Caco-2 (cell line): ENCODE results near the gene RPS18. TPM values are rescaled to one million over a fixed set of nuclear protein-coding genes. Genes with fewer than 3 reads are reported as not detected.
"Not testable (repeated sequence)": the region's sequence is repeated elsewhere in the genome, so short reads cannot be mapped to it uniquely, and the experiment has no call there.

ENCODE experiments used
- BruUV-seq: library from RNA; stranded (reverse); fragments of 400-500 nt; replicated peaks from 2 replicates; lab custom pipeline; 2021; lab: Mats Ljungman, UMichigan
- CTCF ChIA-PET: fragments of 300-600 bp; sonication (Branson Sonifier 250); formaldehyde crosslinking; loops from one replicate; lab custom pipeline; 2022; ENCODE audit warnings: antibody characterized with exemption; lab: Charles Lee
- POLR2A ChIA-PET: fragments of 300-600 bp; sonication (Branson Sonifier 250); formaldehyde crosslinking; loops from one replicate; lab custom pipeline; 2022; ENCODE audit warnings: antibody characterized with exemption; lab: Charles Lee
- DNase-seq, 2 experiments: peaks; one replicate each; pipeline versions ENCODE4 v3.0.0 to v3.0.0-alpha.2; 2020 to 2022
- H3K27me3 ChIP-seq: replicated peaks from 2 replicates; pipeline ENCODE4 v1.6.0; 2011; ENCODE audit warnings: low read length; ENCODE audit not compliant: control insufficient read depth, insufficient read depth
- H3K36me3 ChIP-seq: 2 replicates; pipeline ENCODE4 v1.5.1; 2011; ENCODE audit warnings: low read length; ENCODE audit not compliant: control insufficient read depth, insufficient read depth
- H3K4me1 ChIP-seq: fragments of 250-450 bp; sonication (Bioruptor Pico); 2 replicates; pipeline ENCODE4 v1.5.1; 2020; ENCODE audit warnings: mild to moderate bottlenecking
- H3K4me3 ChIP-seq: 2 replicates; pipeline ENCODE4 v1.5.1; 2011; ENCODE audit warnings: low read depth, mild to moderate bottlenecking, control low read depth, low read length
- H3K9me3 ChIP-seq: fragments of 250-450 bp; sonication (Bioruptor Pico); 2 replicates; pipeline ENCODE4 v1.5.1; 2020; ENCODE audit warnings: mild to moderate bottlenecking, moderate library complexity
- H3K27ac Mint-ChIP-seq: one replicate; pipeline ENCODE4 v1.8.0; 2022; ENCODE audit warnings: mixed read lengths; ENCODE audit not compliant: unreplicated experiment
- H3K27me3 Mint-ChIP-seq: one replicate; pipeline ENCODE4 v1.8.0; 2022; ENCODE audit warnings: mixed read lengths; ENCODE audit not compliant: insufficient read depth, unreplicated experiment
- H3K36me3 Mint-ChIP-seq: one replicate; pipeline ENCODE4 v1.8.0; 2022; ENCODE audit warnings: mild to moderate bottlenecking, mixed read lengths; ENCODE audit not compliant: insufficient read depth, unreplicated experiment
- H3K4me1 Mint-ChIP-seq: one replicate; pipeline ENCODE4 v1.8.0; 2022; ENCODE audit warnings: low read depth, mixed read lengths; ENCODE audit not compliant: unreplicated experiment
- H3K4me3 Mint-ChIP-seq: one replicate; pipeline ENCODE4 v1.8.0; 2022; ENCODE audit warnings: mild to moderate bottlenecking, moderate library complexity, mixed read lengths; ENCODE audit not compliant: unreplicated experiment
- H3K9me3 Mint-ChIP-seq: one replicate; pipeline ENCODE4 v1.8.0; 2022; ENCODE audit warnings: mixed read lengths; ENCODE audit not compliant: unreplicated experiment
- CTCF ChIP-seq, 2 experiments: fragments of 200-600 bp in 1 of 2; IDR thresholded peaks; 1 replicate in 1 of 2; 2 replicates in 1 of 2; pipeline versions ENCODE4 v1.5.1 to v1.8.0; 2011 to 2022; ENCODE audit warnings: antibody characterized with exemption in 1 of 2, control low read depth in 1 of 2, inconsistent platforms in 1 of 2, low read depth in 1 of 2, low read length in 1 of 2, mild to moderate bottlenecking in 1 of 2, moderate library complexity in 1 of 2; ENCODE audit not compliant: insufficient read depth in 1 of 2, severe bottlenecking in 1 of 2, unreplicated experiment in 1 of 2
- intact Hi-C: fragments of 100-400 bp; cut with micrococcal nuclease; formaldehyde crosslinking; loops from one replicate; pipeline ENCODE4 v1.10.0; 2022; ENCODE audit not compliant: unreplicated experiment
- total RNA-seq: library from RNA; stranded (reverse); gene quantifications from 2 replicates; pipeline ENCODE4 v1.2.3, GENCODE V29; 2022

The RPS18 gene
- total RNA-seq, 1 experiment from 2014 or later = 2,340 TPM

GRCh38 chr6:33252759-33253158, 19.1 kb upstream of the RPS18 start:
- Mint-ChIP-seq H3K27ac (no peak overlapping the region), H3K27me3 (no peaks in the 10 kb centered on the region), H3K4me1 (peaks cover 10% of the 10 kb centered on the region), H3K9me3 (no peaks in the 10 kb centered on the region), H3K36me3 (peaks cover 37% of the 10 kb centered on the region), H3K4me3 (no peak overlapping the region)
- no peaks in the 10 kb centered on the region for H3K9me3 ChIP-seq
- BruUV-seq = no TSS peak
- CTCF ChIA-PET = no interaction called here
- DNase-seq = no peak
- POLR2A ChIA-PET = no interaction called here
- no peaks in the 10 kb centered on the region for H3K27me3 ChIP-seq
- H3K4me1 ChIP-seq = peaks cover 5% of the 10 kb centered on the region; the same call in 1 of the 2 replicates
- H3K4me3 ChIP-seq = no peak overlapping the region
- H3K36me3 ChIP-seq = no peaks in the 10 kb centered on the region
- no peak for TF ChIP-seq CTCF (IDR thresholded peaks at IDR 0.05; ENCODE audit: insufficient read depth in 1 of 2, low read depth in 1 of 2, low read length in 1 of 2, severe bottlenecking in 1 of 2, unreplicated experiment in 1 of 2)
- intact Hi-C loops = no loop called here

GRCh38 chr6:33254591-33254990, 17.3 kb upstream of the RPS18 start:
- no peaks in the 10 kb centered on the region for H3K9me3 Mint-ChIP-seq
- intact Hi-C loops = no loop called here
- CTCF ChIA-PET = interaction anchor here (0.5 kb wide), 1 partner anchor 83 kb away, joined by 3 read pairs; no protein-coding TSS in a partner anchor
- no peaks in the 10 kb centered on the region for H3K27me3 ChIP-seq
- no peak for DNase-seq
- H3K36me3 Mint-ChIP-seq = peaks cover 27% of the 10 kb centered on the region
- H3K27me3 Mint-ChIP-seq = no peaks in the 10 kb centered on the region
- no peak overlapping the region for H3K27ac Mint-ChIP-seq
- POLR2A ChIA-PET = no interaction called here
- no peak for TF ChIP-seq CTCF (IDR thresholded peaks at IDR 0.05; ENCODE audit: insufficient read depth in 1 of 2, low read depth in 1 of 2, low read length in 1 of 2, severe bottlenecking in 1 of 2, unreplicated experiment in 1 of 2)
- H3K4me3 Mint-ChIP-seq = no peak overlapping the region
- no TSS peak for BruUV-seq
- no peaks in the 10 kb centered on the region; the same call in 1 of the 2 replicates for H3K36me3 ChIP-seq
- peaks cover 15% of the 10 kb centered on the region for H3K4me1 ChIP-seq
- peaks cover 10% of the 10 kb centered on the region for H3K4me1 Mint-ChIP-seq
- no peaks in the 10 kb centered on the region for H3K9me3 ChIP-seq
- no peak overlapping the region for H3K4me3 ChIP-seq

GRCh38 chr6:33259032-33259431, 12.8 kb upstream of the RPS18 start:
- no peaks in the 10 kb centered on the region for H3K9me3 Mint-ChIP-seq
- H3K27me3 Mint-ChIP-seq = no peaks in the 10 kb centered on the region
- H3K27ac Mint-ChIP-seq = no peak overlapping the region
- peaks cover 36% of the 10 kb centered on the region for H3K36me3 Mint-ChIP-seq
- Histone ChIP-seq H3K27me3 (no peaks in the 10 kb centered on the region), H3K36me3 (no peaks in the 10 kb centered on the region; the same call in none of the 2 replicates), H3K4me1 (peaks cover 9% of the 10 kb centered on the region; the same call in 1 of the 2 replicates), H3K4me3 (no peak overlapping the region), H3K9me3 (no peaks in the 10 kb centered on the region)
- POLR2A ChIA-PET = interaction anchor here (2.8 kb wide), 1 partner anchor 13 kb away, joined by 11 read pairs; the partner anchor contains the start of genes RPS18 and VPS52
- DNase-seq = peak in 1 of 2 experiments; percentile 40
- intact Hi-C loops = no loop called here
- BruUV-seq = no TSS peak
- no peaks in the 10 kb centered on the region for H3K4me1 Mint-ChIP-seq
- CTCF ChIA-PET = no interaction called here
- H3K4me3 Mint-ChIP-seq = no peak overlapping the region
- no peak for TF ChIP-seq CTCF (IDR thresholded peaks at IDR 0.05; ENCODE audit: insufficient read depth in 1 of 2, low read depth in 1 of 2, low read length in 1 of 2, severe bottlenecking in 1 of 2, unreplicated experiment in 1 of 2)

- H3K27me3 ChIP-seq, H3K27me3 Mint-ChIP-seq, H3K27ac Mint-ChIP-seq, H3K4me3 ChIP-seq, H3K9me3 ChIP-seq, POLR2A ChIA-PET, H3K36me3 ChIP-seq, H3K4me3 Mint-ChIP-seq, BruUV-seq, H3K4me1 Mint-ChIP-seq, DNase-seq, H3K9me3 Mint-ChIP-seq, intact Hi-C loops, H3K4me1 ChIP-seq: not testable (repeated sequence)
- peaks cover 41% of the 10 kb centered on the region for H3K36me3 Mint-ChIP-seq
- CTCF ChIA-PET = interaction anchor here (0.6 kb wide), 1 partner anchor 13 kb away, joined by 4 read pairs; no protein-coding TSS in a partner anchor
Measured at GRCh38 chr6:33262490-33262889, 9.4 kb upstream of the RPS18 start.
